ENCODE data around the gene ODAM.
"Not testable (repeated sequence)": the region's sequence is repeated elsewhere in the genome, so short reads cannot be mapped to it uniquely, and the experiment has no call there.

ODAM gene

GRCh38 chr4:70221818-70222217 lies 26.3 kb downstream of the ODAM start:
- H3K4me2 ChIP-seq (ENCODE audit: low read length); H2AFZ ChIP-seq (ENCODE audit: low read depth, low read length); H3K9me3 ChIP-seq (ENCODE audit: insufficient read depth, low read length); H3K4me3 ChIP-seq (ENCODE audit: low read length); H3K79me2 ChIP-seq (ENCODE audit: low read length); H4K20me1 ChIP-seq (ENCODE audit: insufficient read depth, low read length); H3K4me1 ChIP-seq (ENCODE audit: low read length); H3K9ac ChIP-seq (ENCODE audit: low read length); H3K36me3 ChIP-seq (replicated peaks; ENCODE audit: low read depth, low read length); H3K27ac ChIP-seq (ENCODE audit: low read length); H3K27me3 ChIP-seq (ENCODE audit: low read depth, low read length): not testable (repeated sequence)

- no peaks in the 10 kb centered on the region for H3K36me3 ChIP-seq (replicated peaks; ENCODE audit: low read depth, low read length)
- H3K4me2 ChIP-seq (ENCODE audit: low read length), result no peak within 1 kb of the TSS
- no peaks in the 10 kb centered on the region for H3K79me2 ChIP-seq (ENCODE audit: low read length)
- no peak within 1 kb of the TSS for H2AFZ ChIP-seq (ENCODE audit: low read depth, low read length)
- no peaks in the 10 kb centered on the region for H4K20me1 ChIP-seq (ENCODE audit: insufficient read depth, low read length)
- no peaks in the 10 kb centered on the region for H3K27me3 ChIP-seq (ENCODE audit: low read depth, low read length)
- no peak within 1 kb of the TSS for H3K4me3 ChIP-seq (ENCODE audit: low read length)
- TF ChIP-seq CTCF (IDR thresholded peaks at IDR 0.05; ENCODE audit: low read depth, low read length), result no peak
- TF ChIP-seq EZH2phosphoT487 (IDR thresholded peaks at IDR 0.05; ENCODE audit: low read depth), result no peak
- H3K27ac ChIP-seq (ENCODE audit: low read length), result no peak within 1 kb of the TSS
- H3K9ac ChIP-seq (ENCODE audit: low read length), result no peak within 1 kb of the TSS
- H3K4me1 ChIP-seq (ENCODE audit: low read length), result no peaks in the 10 kb centered on the region
- H3K9me3 ChIP-seq (ENCODE audit: insufficient read depth, low read length), result no peaks in the 10 kb centered on the region
Measured at GRCh38 chr4:70225824-70226223, 30.3 kb downstream of the ODAM start, which contains the start of gene FDCSP. TSS of gene FDCSP (plus strand) at chr4:70226124. CDS start at chr4:70231195, 5,071 bp downstream.

GRCh38 chr4:70236125-70236524 lies 40.6 kb downstream of the ODAM start:
- no peak overlapping the region for H3K4me2 ChIP-seq (ENCODE audit: low read length)
- H4K20me1 ChIP-seq (ENCODE audit: insufficient read depth, low read length), result no peaks in the 10 kb centered on the region
- TF ChIP-seq EZH2phosphoT487 (IDR thresholded peaks at IDR 0.05; ENCODE audit: low read depth) (no peak), CTCF (IDR thresholded peaks at IDR 0.05; ENCODE audit: low read depth, low read length) (no peak)
- H3K9me3 ChIP-seq (ENCODE audit: insufficient read depth, low read length), result no peaks in the 10 kb centered on the region
- H3K4me3 ChIP-seq (ENCODE audit: low read length), result no peak overlapping the region
- no peaks in the 10 kb centered on the region for H3K79me2 ChIP-seq (ENCODE audit: low read length)
- H3K9ac ChIP-seq (ENCODE audit: low read length), result no peak overlapping the region
- H3K4me1 ChIP-seq (ENCODE audit: low read length), result peaks cover 4% of the 10 kb centered on the region
- no peak overlapping the region for H2AFZ ChIP-seq (ENCODE audit: low read depth, low read length)
- H3K27me3 ChIP-seq (ENCODE audit: low read depth, low read length), result no peaks in the 10 kb centered on the region
- no peak overlapping the region for H3K27ac ChIP-seq (ENCODE audit: low read length)
- no peaks in the 10 kb centered on the region for H3K36me3 ChIP-seq (replicated peaks; ENCODE audit: low read depth, low read length)

GRCh38 chr4:70239131-70239883 lies 43.8 kb downstream of the ODAM start:
- Histone ChIP-seq H3K9ac (ENCODE audit: low read length) (no peak overlapping the region), H3K4me1 (ENCODE audit: low read length) (no peaks in the 10 kb centered on the region), H3K27ac (ENCODE audit: low read length) (no peak overlapping the region), H3K4me3 (ENCODE audit: low read length) (no peak overlapping the region), H3K9me3 (ENCODE audit: insufficient read depth, low read length) (no peaks in the 10 kb centered on the region), H3K4me2 (ENCODE audit: low read length) (no peak overlapping the region), H3K36me3 (replicated peaks; ENCODE audit: low read depth, low read length) (no peaks in the 10 kb centered on the region), H4K20me1 (ENCODE audit: insufficient read depth, low read length) (no peaks in the 10 kb centered on the region), H3K79me2 (ENCODE audit: low read length) (no peaks in the 10 kb centered on the region), H3K27me3 (ENCODE audit: low read depth, low read length) (no peaks in the 10 kb centered on the region), H2AFZ (ENCODE audit: low read depth, low read length) (no peak overlapping the region)
- TF ChIP-seq EZH2phosphoT487 (IDR thresholded peaks at IDR 0.05; ENCODE audit: low read depth) (no peak), CTCF (IDR thresholded peaks at IDR 0.05; ENCODE audit: low read depth, low read length) (no peak)
